Peyer's patch (tissue), 4 donors: Measurements from ENCODE around the gene UBAC2.

ENCODE experiments used
- POLR2A ChIP-seq, 2 donors: fragments of 450-650 bp; IDR thresholded peaks; one replicate each; pipeline ENCODE4 v1.5.1; 2017; ENCODE audit warnings: antibody characterized with exemption in 2 of 2, mild to moderate bottlenecking in 2 of 2, moderate library complexity in 2 of 2
- TF ChIP-seq, protein P1 (sequence below), 6 experiments: fragments of 450-650 bp in 4 of 6; fragments of 200-600 bp in 2 of 6; sonication (generic) in 1 of 6; IDR thresholded peaks; one replicate each; pipeline ENCODE4 v1.5.1; 2017 to 2019; ENCODE audit warnings: antibody characterized with exemption in 6 of 6, mild to moderate bottlenecking in 3 of 6, moderate library complexity in 1 of 6

DNA sequence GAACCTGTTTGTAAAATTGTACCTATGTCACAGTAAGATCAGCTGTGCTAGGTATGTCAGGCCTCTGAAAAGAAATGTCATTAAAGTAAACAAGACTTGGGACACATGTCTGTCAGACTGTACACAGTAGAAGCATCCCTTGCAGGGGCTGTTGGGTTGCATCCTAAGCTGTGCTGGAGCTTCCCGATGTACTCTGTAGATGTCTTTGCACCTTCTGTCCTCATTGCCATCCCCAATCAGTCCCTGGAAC is 155.3 kb downstream of the UBAC2 start:
- TF ChIP-seq POLR2A (IDR thresholded peaks at IDR 0.05), result no peak
- TF ChIP-seq, protein P1, sequence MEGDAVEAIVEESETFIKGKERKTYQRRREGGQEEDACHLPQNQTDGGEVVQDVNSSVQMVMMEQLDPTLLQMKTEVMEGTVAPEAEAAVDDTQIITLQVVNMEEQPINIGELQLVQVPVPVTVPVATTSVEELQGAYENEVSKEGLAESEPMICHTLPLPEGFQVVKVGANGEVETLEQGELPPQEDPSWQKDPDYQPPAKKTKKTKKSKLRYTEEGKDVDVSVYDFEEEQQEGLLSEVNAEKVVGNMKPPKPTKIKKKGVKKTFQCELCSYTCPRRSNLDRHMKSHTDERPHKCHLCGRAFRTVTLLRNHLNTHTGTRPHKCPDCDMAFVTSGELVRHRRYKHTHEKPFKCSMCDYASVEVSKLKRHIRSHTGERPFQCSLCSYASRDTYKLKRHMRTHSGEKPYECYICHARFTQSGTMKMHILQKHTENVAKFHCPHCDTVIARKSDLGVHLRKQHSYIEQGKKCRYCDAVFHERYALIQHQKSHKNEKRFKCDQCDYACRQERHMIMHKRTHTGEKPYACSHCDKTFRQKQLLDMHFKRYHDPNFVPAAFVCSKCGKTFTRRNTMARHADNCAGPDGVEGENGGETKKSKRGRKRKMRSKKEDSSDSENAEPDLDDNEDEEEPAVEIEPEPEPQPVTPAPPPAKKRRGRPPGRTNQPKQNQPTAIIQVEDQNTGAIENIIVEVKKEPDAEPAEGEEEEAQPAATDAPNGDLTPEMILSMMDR (IDR thresholded peaks at IDR 0.05), result no peak
